Fibroblast of lung (primary cell): ENCODE data around the gene CLTCL1.

Experiments
- EZH2 ChIP-seq: IDR thresholded peaks from 2 replicates; pipeline ENCODE4 v1.5.1; 2012; ENCODE audit warnings: low read length, control low read depth, mild to moderate bottlenecking; ENCODE audit errors: missing control alignments
- TF ChIP-seq, protein P1 (sequence below), 2 donors: IDR thresholded peaks in 1 of 2; conservative IDR thresholded peaks in 1 of 2; 1 replicate in 1 of 2; 2 replicates in 1 of 2; pipeline ENCODE4 v1.5.1; 2011 to 2012; ENCODE audit warnings: low read length in 2 of 2, control low read depth in 1 of 2, inconsistent platforms in 1 of 2, low read depth in 1 of 2, mild to moderate bottlenecking in 1 of 2

GRCh38 chr22:19174106-19175025 lies 117.2 kb downstream of the CLTCL1 start:
- TF ChIP-seq, protein P1, sequence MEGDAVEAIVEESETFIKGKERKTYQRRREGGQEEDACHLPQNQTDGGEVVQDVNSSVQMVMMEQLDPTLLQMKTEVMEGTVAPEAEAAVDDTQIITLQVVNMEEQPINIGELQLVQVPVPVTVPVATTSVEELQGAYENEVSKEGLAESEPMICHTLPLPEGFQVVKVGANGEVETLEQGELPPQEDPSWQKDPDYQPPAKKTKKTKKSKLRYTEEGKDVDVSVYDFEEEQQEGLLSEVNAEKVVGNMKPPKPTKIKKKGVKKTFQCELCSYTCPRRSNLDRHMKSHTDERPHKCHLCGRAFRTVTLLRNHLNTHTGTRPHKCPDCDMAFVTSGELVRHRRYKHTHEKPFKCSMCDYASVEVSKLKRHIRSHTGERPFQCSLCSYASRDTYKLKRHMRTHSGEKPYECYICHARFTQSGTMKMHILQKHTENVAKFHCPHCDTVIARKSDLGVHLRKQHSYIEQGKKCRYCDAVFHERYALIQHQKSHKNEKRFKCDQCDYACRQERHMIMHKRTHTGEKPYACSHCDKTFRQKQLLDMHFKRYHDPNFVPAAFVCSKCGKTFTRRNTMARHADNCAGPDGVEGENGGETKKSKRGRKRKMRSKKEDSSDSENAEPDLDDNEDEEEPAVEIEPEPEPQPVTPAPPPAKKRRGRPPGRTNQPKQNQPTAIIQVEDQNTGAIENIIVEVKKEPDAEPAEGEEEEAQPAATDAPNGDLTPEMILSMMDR (conservative IDR thresholded peaks at IDR 0.05 in 1 of 2, IDR thresholded peaks at IDR 0.05 in 1 of 2; ENCODE audit: low read depth in 1 of 2, low read length in 2 of 2): no peak
- TF ChIP-seq EZH2: no peak
